ENCODE data around the gene ABLIM1.

DNA sequence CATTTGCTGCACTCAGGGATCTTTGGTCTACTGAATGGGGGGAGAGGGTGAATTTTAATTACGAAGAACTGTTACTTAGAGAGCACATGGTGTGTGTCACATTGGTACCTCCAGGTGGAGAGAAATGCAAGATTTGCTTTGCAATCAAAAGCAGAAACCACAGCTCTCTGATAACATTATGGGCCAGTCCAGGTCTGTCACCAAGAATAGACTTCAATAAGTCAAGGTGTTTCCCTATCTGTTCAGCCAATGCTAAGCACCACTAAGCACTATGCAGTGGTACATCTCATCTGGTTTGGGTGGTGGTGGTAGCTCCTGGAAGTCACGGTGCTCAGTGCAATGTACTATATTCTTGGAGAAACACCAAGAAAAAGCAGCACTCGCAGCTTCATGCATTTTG is 134.2 kb downstream of the ABLIM1 start:
- TF ChIP-seq BHLHE40 (IDR thresholded peaks at IDR 0.05; ENCODE audit: borderline replicate concordance) (no peak), ARNT (IDR thresholded peaks at IDR 0.05) (no peak)

Measured in HEK293T (cell line).